DOHH2 (cell line): ENCODE results near the gene SLC6A12.

Source experiments
- H3F3A ChIP-seq: fragments of 200-600 bp; sonication (generic), shearing (Covaris generic); 2 replicates; pipeline ENCODE4 v1.6.0; 2016; ENCODE audit warnings: antibody characterized with exemption, mild to moderate bottlenecking; ENCODE audit not compliant: control insufficient read depth, insufficient read depth
- H3K27ac ChIP-seq: fragments of 200-600 bp; sonication (generic); 2 replicates; pipeline ENCODE4 v1.5.1; 2014; ENCODE audit warnings: low read depth, mild to moderate bottlenecking, low read length, moderate library complexity
- H3K27me3 ChIP-seq: fragments of 200-600 bp; sonication (generic); 2 replicates; pipeline ENCODE4 v1.6.1; 2014; ENCODE audit warnings: mild to moderate bottlenecking, low read length, mixed read lengths; ENCODE audit not compliant: control insufficient read depth
- H3K36me3 ChIP-seq: fragments of 200-600 bp; sonication (generic); 2 replicates; pipeline ENCODE4 v1.6.1; 2014; ENCODE audit warnings: mild to moderate bottlenecking, low read length, moderate library complexity, mixed read lengths; ENCODE audit not compliant: control insufficient read depth
- H3K4me1 ChIP-seq: fragments of 200-600 bp; sonication (generic); 2 replicates; pipeline ENCODE4 v1.6.1; 2014; ENCODE audit warnings: mild to moderate bottlenecking, low read length, mixed read lengths; ENCODE audit not compliant: control insufficient read depth
- H3K4me2 ChIP-seq: fragments of 200-600 bp; sonication (generic); 2 replicates; pipeline ENCODE4 v1.6.0; 2014; ENCODE audit warnings: mild to moderate bottlenecking, low read length, moderate library complexity
- H3K4me3 ChIP-seq: fragments of 200-600 bp; sonication (generic); 2 replicates; pipeline ENCODE4 v1.5.1; 2014; ENCODE audit warnings: mild to moderate bottlenecking, low read length, mixed read lengths
- H3K79me2 ChIP-seq: fragments of 200-600 bp; sonication (generic); 2 replicates; pipeline ENCODE4 v1.6.1; 2014; ENCODE audit warnings: mild to moderate bottlenecking, low read length, mixed read lengths; ENCODE audit not compliant: control insufficient read depth
- H3K9me2 ChIP-seq: fragments of 200-600 bp; sonication (generic); replicated peaks from 2 replicates; pipeline ENCODE4 v1.6.1; 2014; ENCODE audit warnings: mild to moderate bottlenecking, low read length, mixed read lengths; ENCODE audit not compliant: control insufficient read depth
- H3K9me3 ChIP-seq: fragments of 200-600 bp; sonication (generic); 2 replicates; pipeline ENCODE4 v1.6.1; 2014; ENCODE audit warnings: antibody characterized with exemption, low read length, mixed read lengths; ENCODE audit not compliant: control insufficient read depth, insufficient read depth
- H4K20me1 ChIP-seq: fragments of 200-600 bp; sonication (generic); 2 replicates; pipeline ENCODE4 v1.6.0; 2014; ENCODE audit warnings: low read depth, mild to moderate bottlenecking, antibody characterized with exemption, low read length, moderate library complexity; ENCODE audit not compliant: control insufficient read depth, insufficient read depth
- EZH2phosphoT487 ChIP-seq: fragments of 200-600 bp; sonication (generic); IDR thresholded peaks from 2 replicates; pipeline ENCODE4 v1.6.1; 2017; ENCODE audit warnings: borderline replicate concordance, mild to moderate bottlenecking, antibody characterized with exemption, low read length, moderate library complexity, mixed read lengths
- TF ChIP-seq, protein P1 (sequence below): fragments of 200-600 bp; sonication (generic); IDR thresholded peaks from one replicate; pipeline ENCODE4 v1.5.1; 2014; ENCODE audit warnings: antibody characterized with exemption, mild to moderate bottlenecking, low read depth, low read length; ENCODE audit not compliant: poor library complexity, severe bottlenecking

The SLC6A12 gene

DNA sequence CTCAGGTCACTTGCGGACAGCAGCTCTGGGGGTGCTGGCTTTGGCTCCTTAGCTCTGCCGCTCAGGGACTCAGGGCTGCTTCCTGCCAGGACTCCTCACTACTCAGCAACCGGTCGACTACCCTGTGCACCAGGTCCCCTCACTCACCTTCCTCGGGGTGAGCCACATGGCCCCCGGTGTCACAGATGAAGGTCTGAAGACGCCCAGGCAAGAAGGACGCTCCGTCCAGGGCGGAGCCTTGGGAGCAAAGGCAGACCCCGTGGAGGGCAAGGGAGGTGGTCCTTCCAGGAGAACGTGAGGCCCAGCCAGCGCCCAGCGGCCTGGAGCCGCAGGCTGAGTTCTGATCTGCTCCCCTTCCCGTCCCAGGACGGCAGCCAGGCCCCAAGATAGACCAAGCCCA lies 32.0 kb downstream of the SLC6A12 start:
- no peaks in the 10 kb centered on the region for H3K27me3 ChIP-seq
- no peak overlapping the region for H3K27ac ChIP-seq
- no peaks in the 10 kb centered on the region for H3F3A ChIP-seq
- no peaks in the 10 kb centered on the region for H3K36me3 ChIP-seq
- no peaks in the 10 kb centered on the region for H3K4me1 ChIP-seq
- H3K4me2 ChIP-seq: no peak overlapping the region
- H3K9me2 ChIP-seq: no peaks in the 10 kb centered on the region
- no peak for TF ChIP-seq EZH2phosphoT487
- TF ChIP-seq, protein P1, sequence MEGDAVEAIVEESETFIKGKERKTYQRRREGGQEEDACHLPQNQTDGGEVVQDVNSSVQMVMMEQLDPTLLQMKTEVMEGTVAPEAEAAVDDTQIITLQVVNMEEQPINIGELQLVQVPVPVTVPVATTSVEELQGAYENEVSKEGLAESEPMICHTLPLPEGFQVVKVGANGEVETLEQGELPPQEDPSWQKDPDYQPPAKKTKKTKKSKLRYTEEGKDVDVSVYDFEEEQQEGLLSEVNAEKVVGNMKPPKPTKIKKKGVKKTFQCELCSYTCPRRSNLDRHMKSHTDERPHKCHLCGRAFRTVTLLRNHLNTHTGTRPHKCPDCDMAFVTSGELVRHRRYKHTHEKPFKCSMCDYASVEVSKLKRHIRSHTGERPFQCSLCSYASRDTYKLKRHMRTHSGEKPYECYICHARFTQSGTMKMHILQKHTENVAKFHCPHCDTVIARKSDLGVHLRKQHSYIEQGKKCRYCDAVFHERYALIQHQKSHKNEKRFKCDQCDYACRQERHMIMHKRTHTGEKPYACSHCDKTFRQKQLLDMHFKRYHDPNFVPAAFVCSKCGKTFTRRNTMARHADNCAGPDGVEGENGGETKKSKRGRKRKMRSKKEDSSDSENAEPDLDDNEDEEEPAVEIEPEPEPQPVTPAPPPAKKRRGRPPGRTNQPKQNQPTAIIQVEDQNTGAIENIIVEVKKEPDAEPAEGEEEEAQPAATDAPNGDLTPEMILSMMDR: no peak
- H4K20me1 ChIP-seq: no peaks in the 10 kb centered on the region
- no peaks in the 10 kb centered on the region for H3K79me2 ChIP-seq
- H3K9me3 ChIP-seq: no peaks in the 10 kb centered on the region
- no peak overlapping the region for H3K4me3 ChIP-seq

DNA sequence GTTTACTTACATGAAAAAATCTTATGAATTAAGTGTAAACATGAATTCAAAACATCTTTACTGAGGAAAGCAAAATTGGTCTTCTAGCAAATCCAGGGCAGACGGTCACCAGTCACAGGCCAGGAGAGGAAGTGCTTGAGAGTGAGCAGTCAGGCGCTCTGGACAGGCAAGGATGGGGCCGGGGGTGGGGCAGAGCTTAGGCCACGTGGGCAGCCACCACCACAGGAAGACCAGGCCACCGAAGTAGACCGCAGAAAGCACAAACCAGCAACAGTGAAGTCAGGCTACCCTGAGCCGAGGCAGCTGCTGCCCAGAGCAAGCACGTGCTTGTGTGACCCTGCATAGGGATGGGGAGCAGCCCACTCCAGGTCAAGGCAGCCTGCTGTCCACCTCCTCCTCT lies 33.5 kb downstream of the SLC6A12 start:
- H3K27me3 ChIP-seq: no peaks in the 10 kb centered on the region
- H3K36me3 ChIP-seq: no peaks in the 10 kb centered on the region
- no peak overlapping the region for H3K27ac ChIP-seq
- no peaks in the 10 kb centered on the region for H3K9me3 ChIP-seq
- no peak overlapping the region for H3K4me2 ChIP-seq
- H3K9me2 ChIP-seq: no peaks in the 10 kb centered on the region
- H3K4me3 ChIP-seq: no peak overlapping the region
- TF ChIP-seq EZH2phosphoT487: no peak
- TF ChIP-seq, protein P1: no peak
- no peaks in the 10 kb centered on the region for H3K79me2 ChIP-seq
- no peaks in the 10 kb centered on the region for H3K4me1 ChIP-seq
- no peaks in the 10 kb centered on the region for H3F3A ChIP-seq
- no peaks in the 10 kb centered on the region for H4K20me1 ChIP-seq

DNA sequence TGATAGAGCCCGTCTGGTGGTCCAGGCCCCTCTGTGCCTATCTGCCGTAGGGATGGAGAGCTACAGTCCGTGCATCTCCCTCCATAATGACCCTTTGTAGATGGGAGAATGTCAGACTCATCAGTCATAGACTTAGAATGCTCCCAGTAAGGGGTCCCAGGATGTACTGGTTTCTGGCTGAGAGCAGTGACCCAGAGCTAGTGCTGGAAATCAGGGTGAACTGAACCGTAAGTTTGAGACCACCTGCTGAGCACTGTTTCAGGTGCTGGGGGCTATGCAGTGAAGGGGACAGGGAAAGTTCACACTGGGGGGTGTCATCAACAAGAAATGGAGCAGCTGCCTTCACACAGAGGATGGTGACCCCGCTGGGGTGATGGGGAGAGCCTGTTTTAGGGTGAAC lies 34.1 kb downstream of the SLC6A12 start:
- no peaks in the 10 kb centered on the region for H3K79me2 ChIP-seq
- no peaks in the 10 kb centered on the region for H3K27me3 ChIP-seq
- H3K36me3 ChIP-seq: no peaks in the 10 kb centered on the region
- no peak overlapping the region for H3K27ac ChIP-seq
- H4K20me1 ChIP-seq: no peaks in the 10 kb centered on the region
- H3K4me3 ChIP-seq: no peak overlapping the region
- H3K9me2 ChIP-seq: no peaks in the 10 kb centered on the region
- TF ChIP-seq EZH2phosphoT487: no peak
- TF ChIP-seq, protein P1: no peak
- no peak overlapping the region for H3K4me2 ChIP-seq
- H3F3A ChIP-seq: no peaks in the 10 kb centered on the region
- H3K9me3 ChIP-seq: no peaks in the 10 kb centered on the region
- H3K4me1 ChIP-seq: no peaks in the 10 kb centered on the region
